Progenitor cell of endocrine pancreas (in vitro differentiated cells): ENCODE data around the gene RGP1. TPM values are rescaled to one million over a fixed set of nuclear protein-coding genes. Genes with fewer than 3 reads are reported as not detected.

ENCODE experiments used
- DNase-seq: peaks from one replicate; pipeline ENCODE4 v3.0.0; 2021; ENCODE audit warnings: low spot score; ENCODE audit not compliant: unreplicated experiment
- H3K27ac Mint-ChIP-seq: 2 replicates; pipeline ENCODE4 v1.8.0; 2021; ENCODE audit warnings: mild to moderate bottlenecking, moderate library complexity, mixed read lengths
- H3K27me3 Mint-ChIP-seq: 2 replicates; pipeline ENCODE4 v1.8.0; 2021; ENCODE audit warnings: mixed read lengths
- H3K36me3 Mint-ChIP-seq: 2 replicates; pipeline ENCODE4 v1.8.0; 2022; ENCODE audit warnings: mixed read lengths; ENCODE audit not compliant: insufficient read depth
- H3K4me1 Mint-ChIP-seq: 2 replicates; pipeline ENCODE4 v1.8.0; 2021; ENCODE audit warnings: low read depth, mixed read lengths
- H3K4me3 Mint-ChIP-seq: 2 replicates; pipeline ENCODE4 v1.8.0; 2021; ENCODE audit warnings: low read depth, mild to moderate bottlenecking, moderate library complexity, mixed read lengths
- H3K9me3 Mint-ChIP-seq: 2 replicates; pipeline ENCODE4 v1.8.0; 2021; ENCODE audit warnings: low read depth, mixed read lengths
- total RNA-seq: library from RNA; stranded (reverse); gene quantifications from 2 replicates; pipeline ENCODE4 v1.2.1, GENCODE V29; 2021
- TF ChIP-seq, protein P1 (sequence below): fragments of 200-600 bp; sonication (generic); IDR thresholded peaks from one replicate; pipeline ENCODE4 v1.5.0; 2021; ENCODE audit warnings: antibody characterized with exemption, mild to moderate bottlenecking; ENCODE audit not compliant: unreplicated experiment

The RGP1 gene
- total RNA-seq, 1 donor from 2014 or later: 40.0 TPM

DNA sequence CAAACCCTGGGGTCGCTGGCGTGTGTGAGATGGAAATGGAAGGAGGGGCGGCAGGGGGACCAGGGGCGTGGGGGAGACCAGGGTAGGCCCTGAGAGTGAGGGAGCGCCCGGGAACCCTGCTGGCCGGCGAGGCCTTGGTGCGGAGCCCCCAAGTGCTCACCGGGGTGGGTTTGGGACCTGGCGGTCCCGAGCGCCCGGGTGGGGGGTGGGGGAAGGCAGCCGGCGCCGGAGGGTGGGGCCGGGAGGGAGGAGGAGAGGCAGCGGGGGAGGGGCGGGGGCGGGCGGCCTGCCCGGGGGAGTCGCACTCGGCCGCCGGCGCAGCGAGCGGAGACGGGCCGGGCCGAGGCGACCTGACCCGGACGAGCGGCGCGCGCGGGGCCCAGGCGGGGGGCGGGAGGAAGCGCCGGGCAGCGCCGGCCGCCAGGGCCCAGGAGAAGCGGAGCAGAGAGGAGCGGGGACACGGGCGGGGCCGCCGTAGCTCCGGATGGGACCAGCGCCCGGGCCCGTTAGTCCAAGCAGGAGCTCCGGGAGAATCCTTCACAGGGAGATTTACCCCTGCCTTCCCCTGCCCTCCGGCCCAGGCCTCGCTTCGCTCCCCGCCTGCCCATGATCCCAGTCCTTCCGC lies 42.3 kb downstream of the RGP1 start, which contains the start of gene NPR2:
NPR2 (plus strand) TSS at position 295 of the 625 bp plus-strand sequence. CDS start 818 bp downstream, outside the sequence.
- Mint-ChIP-seq H3K9me3 (no peaks in the 10 kb centered on the region), H3K36me3 (peaks cover 3% of the 10 kb centered on the region), H3K27me3 (peaks cover 3% of the 10 kb centered on the region), H3K27ac (peak within 1 kb of the TSS; percentile 70), H3K4me1 (peaks cover 8% of the 10 kb centered on the region), H3K4me3 (peak within 1 kb of the TSS; percentile 67)
- TF ChIP-seq, protein P1, sequence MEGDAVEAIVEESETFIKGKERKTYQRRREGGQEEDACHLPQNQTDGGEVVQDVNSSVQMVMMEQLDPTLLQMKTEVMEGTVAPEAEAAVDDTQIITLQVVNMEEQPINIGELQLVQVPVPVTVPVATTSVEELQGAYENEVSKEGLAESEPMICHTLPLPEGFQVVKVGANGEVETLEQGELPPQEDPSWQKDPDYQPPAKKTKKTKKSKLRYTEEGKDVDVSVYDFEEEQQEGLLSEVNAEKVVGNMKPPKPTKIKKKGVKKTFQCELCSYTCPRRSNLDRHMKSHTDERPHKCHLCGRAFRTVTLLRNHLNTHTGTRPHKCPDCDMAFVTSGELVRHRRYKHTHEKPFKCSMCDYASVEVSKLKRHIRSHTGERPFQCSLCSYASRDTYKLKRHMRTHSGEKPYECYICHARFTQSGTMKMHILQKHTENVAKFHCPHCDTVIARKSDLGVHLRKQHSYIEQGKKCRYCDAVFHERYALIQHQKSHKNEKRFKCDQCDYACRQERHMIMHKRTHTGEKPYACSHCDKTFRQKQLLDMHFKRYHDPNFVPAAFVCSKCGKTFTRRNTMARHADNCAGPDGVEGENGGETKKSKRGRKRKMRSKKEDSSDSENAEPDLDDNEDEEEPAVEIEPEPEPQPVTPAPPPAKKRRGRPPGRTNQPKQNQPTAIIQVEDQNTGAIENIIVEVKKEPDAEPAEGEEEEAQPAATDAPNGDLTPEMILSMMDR: no peak
- no peak for DNase-seq

DNA sequence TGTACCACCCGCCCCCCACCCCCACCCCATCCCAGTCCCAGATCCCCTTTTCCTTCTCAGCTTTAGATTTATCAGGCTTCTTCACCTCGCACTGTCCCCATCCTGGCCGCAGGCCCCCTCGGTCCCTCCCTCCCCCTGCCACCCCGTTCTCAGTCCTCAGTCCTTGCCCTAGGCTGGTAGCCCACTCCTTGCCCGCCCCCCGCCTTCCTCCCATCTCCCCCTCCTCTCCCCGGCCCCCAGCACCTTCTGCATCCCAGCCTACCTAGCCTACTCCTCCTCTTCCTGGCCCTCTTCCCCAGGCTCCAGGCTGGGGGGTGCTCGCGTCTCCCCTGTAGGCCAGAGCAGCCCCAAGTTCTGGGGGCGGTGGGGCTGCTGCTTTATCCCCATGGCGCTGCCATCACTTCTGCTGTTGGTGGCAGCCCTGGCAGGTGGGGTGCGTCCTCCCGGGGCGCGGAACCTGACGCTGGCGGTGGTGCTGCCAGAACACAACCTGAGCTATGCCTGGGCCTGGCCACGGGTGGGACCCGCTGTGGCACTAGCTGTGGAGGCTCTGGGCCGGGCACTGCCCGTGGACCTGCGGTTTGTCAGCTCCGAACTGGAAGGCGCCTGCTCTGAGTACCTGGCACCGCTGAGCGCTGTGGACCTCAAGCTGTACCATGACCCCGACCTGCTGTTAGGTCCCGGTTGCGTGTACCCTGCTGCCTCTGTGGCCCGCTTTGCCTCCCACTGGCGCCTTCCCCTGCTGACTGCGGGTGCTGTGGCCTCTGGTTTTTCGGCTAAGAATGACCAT lies 43.1 kb downstream of the RGP1 start:
- DNase-seq: no peak
- no peak overlapping the region for H3K4me3 Mint-ChIP-seq

DNA sequence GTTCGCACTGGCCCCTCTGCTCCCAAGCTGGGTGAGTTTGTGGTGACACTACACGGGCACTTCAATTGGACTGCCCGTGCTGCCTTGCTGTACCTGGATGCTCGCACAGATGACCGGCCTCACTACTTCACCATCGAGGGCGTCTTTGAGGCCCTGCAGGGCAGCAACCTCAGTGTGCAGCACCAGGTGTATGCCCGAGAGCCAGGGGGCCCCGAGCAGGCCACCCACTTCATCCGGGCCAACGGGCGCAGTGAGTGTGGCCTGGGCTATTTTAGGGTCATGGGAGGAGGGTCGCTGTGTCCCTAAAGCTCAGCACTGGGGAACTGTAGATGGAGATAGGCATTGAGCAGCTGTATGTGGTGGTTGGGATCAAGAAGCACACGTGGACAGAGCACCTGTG lies 43.7 kb downstream of the RGP1 start:
- peaks cover 8% of the 10 kb centered on the region for H3K4me1 Mint-ChIP-seq
- H3K27me3 Mint-ChIP-seq: peaks cover 3% of the 10 kb centered on the region
- H3K9me3 Mint-ChIP-seq: no peaks in the 10 kb centered on the region
- no peak for DNase-seq
- peaks cover 3% of the 10 kb centered on the region for H3K36me3 Mint-ChIP-seq
- no peak overlapping the region for H3K27ac Mint-ChIP-seq
- TF ChIP-seq, protein P1: no peak
- H3K4me3 Mint-ChIP-seq: no peak overlapping the region

More for the DNA sequence above, 43.1 kb downstream of the RGP1 start:
- no peak overlapping the region for H3K27ac Mint-ChIP-seq
- peaks cover 3% of the 10 kb centered on the region for H3K27me3 Mint-ChIP-seq
- TF ChIP-seq, protein P1: no peak
- H3K4me1 Mint-ChIP-seq: peaks cover 8% of the 10 kb centered on the region
- H3K9me3 Mint-ChIP-seq: no peaks in the 10 kb centered on the region
- peaks cover 3% of the 10 kb centered on the region for H3K36me3 Mint-ChIP-seq

DNA sequence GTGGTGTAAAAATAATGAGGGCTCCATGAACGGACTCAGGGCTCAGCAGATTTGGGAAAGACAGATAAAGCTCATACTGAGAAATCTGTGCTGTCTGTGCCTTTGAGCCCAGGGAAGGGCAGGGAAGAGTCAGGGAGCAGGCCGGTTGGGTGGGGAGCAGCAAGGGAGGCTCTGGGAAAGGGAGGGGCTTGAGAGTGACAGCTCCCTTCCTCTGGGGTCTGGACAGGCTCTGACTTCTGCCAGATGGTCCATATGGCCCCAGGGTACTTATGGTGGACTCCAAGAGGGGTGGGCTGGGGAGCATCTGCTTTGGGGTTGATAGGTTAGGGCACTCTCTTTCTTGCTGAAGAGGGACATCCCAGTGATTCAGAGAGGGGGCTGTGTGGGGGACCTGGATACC lies 44.4 kb downstream of the RGP1 start:
- H3K4me3 Mint-ChIP-seq: no peak overlapping the region
- H3K4me1 Mint-ChIP-seq: peaks cover 8% of the 10 kb centered on the region
- peaks cover 3% of the 10 kb centered on the region for H3K36me3 Mint-ChIP-seq
- H3K27ac Mint-ChIP-seq: no peak overlapping the region
- H3K9me3 Mint-ChIP-seq: no peaks in the 10 kb centered on the region
- no peak for DNase-seq
- H3K27me3 Mint-ChIP-seq: peaks cover 3% of the 10 kb centered on the region
- TF ChIP-seq, protein P1: no peak

DNA sequence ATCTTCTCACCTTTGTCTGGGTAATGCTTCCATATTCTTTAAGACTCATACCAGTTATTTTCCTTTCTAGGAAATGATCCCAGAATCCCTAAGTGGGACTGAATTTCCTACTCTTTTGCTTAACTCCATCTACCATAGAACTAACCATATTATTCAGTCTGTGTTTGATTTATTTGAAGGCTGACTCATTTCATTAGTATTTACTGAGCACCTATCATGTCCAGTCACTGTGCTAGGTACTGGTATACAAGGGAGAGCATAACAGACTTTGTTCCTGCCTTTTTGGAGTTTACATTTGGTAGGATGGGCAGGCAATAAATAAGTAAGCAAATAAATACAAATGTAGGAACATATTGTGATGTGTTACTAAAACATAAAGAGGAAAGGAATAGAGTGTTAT lies 46.6 kb downstream of the RGP1 start:
- Mint-ChIP-seq H3K9me3 (no peaks in the 10 kb centered on the region), H3K36me3 (peaks cover 3% of the 10 kb centered on the region), H3K4me1 (peaks cover 2% of the 10 kb centered on the region), H3K27me3 (peaks cover 3% of the 10 kb centered on the region), H3K4me3 (no peak overlapping the region), H3K27ac (no peak overlapping the region)
- TF ChIP-seq, protein P1: no peak
- DNase-seq: no peak
